ENCODE measurements around the gene SNED1.

SNED1 gene

GRCh38 chr2:241029599-241030332 lies 31.3 kb downstream of the SNED1 start:
- Histone ChIP-seq H3K27ac (ENCODE audit: extremely low read depth, low read depth, low read length) (no peak overlapping the region), H3K36me3 (ENCODE audit: control insufficient read depth in 2 of 2, insufficient read depth in 1 of 2, low read length in 2 of 2) (no peaks in the 10 kb centered on the region), H3K4me1 (ENCODE audit: control insufficient read depth, insufficient read depth, low read length) (no peaks in the 10 kb centered on the region), H3K9me3 (ENCODE audit: control insufficient read depth, insufficient read depth, low read depth, low read length) (no peaks in the 10 kb centered on the region; the same call in 1 of the 2 replicates), H3K4me3 (ENCODE audit: low read depth, low read length) (no peak overlapping the region)
- no peak for TF ChIP-seq ZNF600 (tag by site-specific recombination; IDR thresholded peaks at IDR 0.05)
- no peak for TF ChIP-seq ZNF211 (tag by site-specific recombination; IDR thresholded peaks at IDR 0.05; ENCODE audit: low read depth)
- TF ChIP-seq ZNF132 (tag by site-specific recombination; IDR thresholded peaks at IDR 0.05; ENCODE audit: borderline replicate concordance) = no peak
- TF ChIP-seq ZNF747 (tag by site-specific recombination; IDR thresholded peaks at IDR 0.05) = no peak
- no peak for TF ChIP-seq FEZF1 (tag by site-specific recombination; IDR thresholded peaks at IDR 0.05)
- no peak for TF ChIP-seq ZNF843 (tag by site-specific recombination; IDR thresholded peaks at IDR 0.05)
- no peak for TF ChIP-seq AEBP2 (tag by site-specific recombination; IDR thresholded peaks at IDR 0.05; ENCODE audit: borderline replicate concordance)
- TF ChIP-seq ATF2 (tag by site-specific recombination; IDR thresholded peaks at IDR 0.05; ENCODE audit: low read depth) = no peak
- TF ChIP-seq ZNF354C (tag by site-specific recombination; IDR thresholded peaks at IDR 0.05; ENCODE audit: borderline replicate concordance, low read depth) = no peak
- no peak for TF ChIP-seq ZBTB10 (tag by site-specific recombination; IDR thresholded peaks at IDR 0.05)
- no peak for TF ChIP-seq ZNF23 (tag by site-specific recombination; IDR thresholded peaks at IDR 0.05; ENCODE audit: borderline replicate concordance)
- no peak for TF ChIP-seq GFI1B (tag by site-specific recombination; IDR thresholded peaks at IDR 0.05)
- TF ChIP-seq KLF9 (tag by site-specific recombination; IDR thresholded peaks at IDR 0.05; ENCODE audit: low read depth) = no peak
- TF ChIP-seq, protein P1, sequence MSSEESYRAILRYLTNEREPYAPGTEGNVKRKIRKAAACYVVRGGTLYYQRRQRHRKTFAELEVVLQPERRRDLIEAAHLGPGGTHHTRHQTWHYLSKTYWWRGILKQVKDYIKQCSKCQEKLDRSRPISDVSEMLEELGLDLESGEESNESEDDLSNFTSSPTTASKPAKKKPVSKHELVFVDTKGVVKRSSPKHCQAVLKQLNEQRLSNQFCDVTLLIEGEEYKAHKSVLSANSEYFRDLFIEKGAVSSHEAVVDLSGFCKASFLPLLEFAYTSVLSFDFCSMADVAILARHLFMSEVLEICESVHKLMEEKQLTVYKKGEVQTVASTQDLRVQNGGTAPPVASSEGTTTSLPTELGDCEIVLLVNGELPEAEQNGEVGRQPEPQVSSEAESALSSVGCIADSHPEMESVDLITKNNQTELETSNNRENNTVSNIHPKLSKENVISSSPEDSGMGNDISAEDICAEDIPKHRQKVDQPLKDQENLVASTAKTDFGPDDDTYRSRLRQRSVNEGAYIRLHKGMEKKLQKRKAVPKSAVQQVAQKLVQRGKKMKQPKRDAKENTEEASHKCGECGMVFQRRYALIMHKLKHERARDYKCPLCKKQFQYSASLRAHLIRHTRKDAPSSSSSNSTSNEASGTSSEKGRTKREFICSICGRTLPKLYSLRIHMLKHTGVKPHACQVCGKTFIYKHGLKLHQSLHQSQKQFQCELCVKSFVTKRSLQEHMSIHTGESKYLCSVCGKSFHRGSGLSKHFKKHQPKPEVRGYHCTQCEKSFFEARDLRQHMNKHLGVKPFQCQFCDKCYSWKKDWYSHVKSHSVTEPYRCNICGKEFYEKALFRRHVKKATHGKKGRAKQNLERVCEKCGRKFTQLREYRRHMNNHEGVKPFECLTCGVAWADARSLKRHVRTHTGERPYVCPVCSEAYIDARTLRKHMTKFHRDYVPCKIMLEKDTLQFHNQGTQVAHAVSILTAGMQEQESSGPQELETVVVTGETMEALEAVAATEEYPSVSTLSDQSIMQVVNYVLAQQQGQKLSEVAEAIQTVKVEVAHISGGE (tag by site-specific recombination; conservative IDR thresholded peaks at IDR 0.05; ENCODE audit: low read depth) = no peak
- TF ChIP-seq, protein P2, sequence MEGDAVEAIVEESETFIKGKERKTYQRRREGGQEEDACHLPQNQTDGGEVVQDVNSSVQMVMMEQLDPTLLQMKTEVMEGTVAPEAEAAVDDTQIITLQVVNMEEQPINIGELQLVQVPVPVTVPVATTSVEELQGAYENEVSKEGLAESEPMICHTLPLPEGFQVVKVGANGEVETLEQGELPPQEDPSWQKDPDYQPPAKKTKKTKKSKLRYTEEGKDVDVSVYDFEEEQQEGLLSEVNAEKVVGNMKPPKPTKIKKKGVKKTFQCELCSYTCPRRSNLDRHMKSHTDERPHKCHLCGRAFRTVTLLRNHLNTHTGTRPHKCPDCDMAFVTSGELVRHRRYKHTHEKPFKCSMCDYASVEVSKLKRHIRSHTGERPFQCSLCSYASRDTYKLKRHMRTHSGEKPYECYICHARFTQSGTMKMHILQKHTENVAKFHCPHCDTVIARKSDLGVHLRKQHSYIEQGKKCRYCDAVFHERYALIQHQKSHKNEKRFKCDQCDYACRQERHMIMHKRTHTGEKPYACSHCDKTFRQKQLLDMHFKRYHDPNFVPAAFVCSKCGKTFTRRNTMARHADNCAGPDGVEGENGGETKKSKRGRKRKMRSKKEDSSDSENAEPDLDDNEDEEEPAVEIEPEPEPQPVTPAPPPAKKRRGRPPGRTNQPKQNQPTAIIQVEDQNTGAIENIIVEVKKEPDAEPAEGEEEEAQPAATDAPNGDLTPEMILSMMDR (tag by site-specific recombination; IDR thresholded peaks at IDR 0.05) = no peak
- ChIA-PET CTCF (no interaction called here), POLR2A (no interaction called here)
